A549 (cell line): ENCODE results near the gene WNT7A.

Source experiments
- BCL3 ChIP-seq: fragments of >200 bp; sonication (Bioruptor Twin); formaldehyde crosslinking; IDR thresholded peaks from 3 replicates; pipeline ENCODE4 v1.6.1; 2016
- CTCF ChIP-seq: fragments of >200 bp; sonication (Bioruptor Twin); formaldehyde crosslinking; IDR thresholded peaks from 3 replicates; pipeline ENCODE4 v1.5.1; 2016
- GATA3 ChIP-seq: IDR thresholded peaks from 2 replicates; pipeline ENCODE4 v1.6.1; 2012; ENCODE audit warnings: borderline replicate concordance
- MAZ ChIP-seq: fragments of 150-350 bp; IDR thresholded peaks from 2 replicates; pipeline ENCODE4 v1.6.1; 2014; ENCODE audit warnings: antibody characterized with exemption, low read depth, low read length, borderline replicate concordance
- MYC ChIP-seq: IDR thresholded peaks from 2 replicates; pipeline ENCODE4 v1.6.1; 2012; ENCODE audit warnings: mild to moderate bottlenecking, inconsistent platforms, low read length, improper control_type of control experiment, borderline replicate concordance
- POLR2A ChIP-seq: IDR thresholded peaks from 2 replicates; pipeline ENCODE4 v1.6.1; 2012; ENCODE audit warnings: mild to moderate bottlenecking, low read length
- POLR2AphosphoS2 ChIP-seq: conservative IDR thresholded peaks from 2 replicates; pipeline ENCODE4 v1.6.1; 2012; ENCODE audit warnings: low read length, improper control_type of control experiment, inconsistent platforms
- RNF2 ChIP-seq: fragments of 200-600 bp; sonication (generic); IDR thresholded peaks from 2 replicates; pipeline ENCODE4 v1.6.1; 2016; ENCODE audit warnings: low read depth, mild to moderate bottlenecking, antibody characterized with exemption, moderate library complexity, borderline replicate concordance
- TP53 ChIP-seq: fragments of 250-450 bp; sonication (Bioruptor Pico); IDR thresholded peaks from 2 replicates; pipeline ENCODE4 v1.5.0; 2021; ENCODE audit warnings: mild to moderate bottlenecking, moderate library complexity
- TF ChIP-seq, protein P1 (sequence below): IDR thresholded peaks from 2 replicates; pipeline ENCODE4 v1.6.1; 2012

DNA sequence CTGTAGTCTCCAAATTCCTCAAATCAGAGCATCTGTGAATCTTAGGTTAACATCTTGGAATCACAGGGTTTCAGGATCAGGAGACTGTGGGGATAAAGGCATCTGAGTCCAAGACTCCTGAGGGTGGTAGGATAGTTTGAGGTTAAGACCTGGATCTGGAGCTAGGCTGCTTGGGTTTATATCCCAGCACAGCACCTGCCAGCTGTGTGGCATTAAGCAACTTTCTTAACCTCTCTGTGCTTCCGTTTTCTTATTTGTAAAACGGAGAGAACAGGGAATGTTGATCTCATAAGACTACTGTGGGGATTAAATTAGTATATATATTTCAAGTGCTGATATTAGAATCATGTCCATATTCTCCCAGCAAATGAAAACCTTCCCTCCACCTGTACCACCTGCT lies 33.6 kb downstream of the WNT7A start:
- TF ChIP-seq POLR2A (no peak), CTCF (no peak), POLR2AphosphoS2 (no peak), RNF2 (no peak), BCL3 (no peak), GATA3 (no peak), TP53 (CRISPR knock-in tag) (no peak), MAZ (no peak), MYC (no peak)
- TF ChIP-seq, protein P1, sequence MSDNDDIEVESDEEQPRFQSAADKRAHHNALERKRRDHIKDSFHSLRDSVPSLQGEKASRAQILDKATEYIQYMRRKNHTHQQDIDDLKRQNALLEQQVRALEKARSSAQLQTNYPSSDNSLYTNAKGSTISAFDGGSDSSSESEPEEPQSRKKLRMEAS: no peak
